OCI-LY3 (cell line): ENCODE measurements around the gene INSIG2.

Experiments used
- CTCF ChIP-seq: fragments of 200-600, 300-600 bp; sonication (generic); IDR thresholded peaks from 2 replicates; pipeline ENCODE4 v1.5.1; 2014; ENCODE audit warnings: antibody characterized with exemption, low read length, low read depth
- EZH2phosphoT487 ChIP-seq: fragments of 200-600 bp; shearing (Covaris generic); IDR thresholded peaks from 2 replicates; pipeline ENCODE4 v1.6.1; 2018; ENCODE audit warnings: antibody characterized with exemption, mixed run types, low read depth

- TF ChIP-seq EZH2phosphoT487 = no peak
- TF ChIP-seq CTCF = no peak
Observed at GRCh38 chr2:118053681-118054080, 34.6 kb upstream of the INSIG2 start.
